Endodermal cell (in vitro differentiated cells): ENCODE data around the gene UBE3C. TPM values are rescaled to one million over a fixed set of nuclear protein-coding genes. Genes with fewer than 3 reads are reported as not detected.

Experiments
- DNase-seq: peaks from one replicate; pipeline ENCODE4 v3.0.0-alpha.2; 2017
- H3K27ac ChIP-seq: 2 replicates; pipeline ENCODE4 v1.5.1; 2013; ENCODE audit warnings: mild to moderate bottlenecking, low read depth, low read length, moderate library complexity
- H3K27me3 ChIP-seq: 2 replicates; pipeline ENCODE4 v1.6.1; 2013; ENCODE audit warnings: mild to moderate bottlenecking, low read length, moderate library complexity; ENCODE audit not compliant: insufficient read depth, control insufficient read depth, poor library complexity, severe bottlenecking
- H3K36me3 ChIP-seq: 2 replicates; pipeline ENCODE4 v1.7.0; 2013; ENCODE audit warnings: mild to moderate bottlenecking, low read length, moderate library complexity; ENCODE audit not compliant: control insufficient read depth, insufficient read depth
- H3K4me1 ChIP-seq: one replicate; pipeline ENCODE4 v1.7.0; 2013; ENCODE audit warnings: low read length; ENCODE audit not compliant: control insufficient read depth, insufficient read depth
- H3K4me3 ChIP-seq: 2 replicates; pipeline ENCODE4 v1.5.1; 2013; ENCODE audit warnings: mild to moderate bottlenecking, low read length, moderate library complexity
- H3K9ac ChIP-seq: 2 replicates; pipeline ENCODE4 v1.6.1; 2013; ENCODE audit warnings: mild to moderate bottlenecking, low read length, moderate library complexity; ENCODE audit not compliant: poor library complexity, severe bottlenecking; ENCODE audit errors: extremely low read depth
- H3K9me3 ChIP-seq: 2 replicates; pipeline ENCODE4 v1.6.1; 2013; ENCODE audit warnings: mild to moderate bottlenecking, low read length, moderate library complexity; ENCODE audit not compliant: control insufficient read depth
- H3K27ac Mint-ChIP-seq: 2 replicates; pipeline ENCODE4 v1.8.0; 2020; ENCODE audit warnings: mixed read lengths
- H3K27me3 Mint-ChIP-seq: 2 replicates; pipeline ENCODE4 v1.8.0; 2021; ENCODE audit warnings: mild to moderate bottlenecking, mixed read lengths; ENCODE audit not compliant: insufficient read depth
- H3K36me3 Mint-ChIP-seq: 2 replicates; pipeline ENCODE4 v1.8.0; 2020; ENCODE audit warnings: low read depth, mixed read lengths
- H3K4me1 Mint-ChIP-seq: 2 replicates; pipeline ENCODE4 v1.8.0; 2020; ENCODE audit warnings: mixed read lengths
- H3K4me3 Mint-ChIP-seq: 2 replicates; pipeline ENCODE4 v1.8.0; 2020; ENCODE audit warnings: mild to moderate bottlenecking, moderate library complexity, mixed read lengths
- H3K9me3 Mint-ChIP-seq: 2 replicates; pipeline ENCODE4 v1.8.0; 2020; ENCODE audit warnings: mild to moderate bottlenecking, mixed read lengths
- CTCF ChIP-seq: fragments of 200-600 bp; sonication (generic); conservative IDR thresholded peaks from 2 replicates; pipeline ENCODE4 v1.5.0; 2021; ENCODE audit warnings: antibody characterized with exemption, mild to moderate bottlenecking
- WGBS, 2 experiments: methylation state at CpG; one replicate each; pipeline versions ENCODE4 v1.1.5 to v1.1.7; 2013; ENCODE audit warnings: missing lambda C conversion rate in 2 of 2, mixed read lengths in 1 of 2; ENCODE audit not compliant: insufficient coverage in 1 of 2, insufficient read length in 1 of 2; 5-methylcytosine and 5-hydroxymethylcytosine counted together
- total RNA-seq, 2 donors: library from RNA; stranded (reverse); fragmentation: NEBNext Ultra II Directional in 1 of 2; extraction: Animal tissue kit (Norgen Biotek cat#: 25700) in 1 of 2; gene quantifications; 2 replicates in 1 of 2; 3 replicates in 1 of 2; pipeline ENCODE4 v1.2.1, GENCODE V29; 2021

UBE3C gene
- total RNA-seq, 2 donors from 2014 or later = 53.4 to 55.9 TPM

GRCh38 chr7:157292770-157293412 lies 154.2 kb downstream of the UBE3C start:
- WGBS, 2 experiments = 87 to 91% methylated on average over 19 to 32 of the region's 32 CpGs
- H3K4me3 ChIP-seq = no peak overlapping the region
- H3K36me3 ChIP-seq = no peaks in the 10 kb centered on the region
- Mint-ChIP-seq H3K4me3 (no peak overlapping the region), H3K9me3 (peaks cover 13% of the 10 kb centered on the region), H3K27me3 (no peaks in the 10 kb centered on the region), H3K4me1 (peaks cover 2% of the 10 kb centered on the region), H3K27ac (no peak overlapping the region), H3K36me3 (peaks cover 7% of the 10 kb centered on the region)
- no peaks in the 10 kb centered on the region for H3K27me3 ChIP-seq
- H3K4me1 ChIP-seq = no peaks in the 10 kb centered on the region
- H3K9me3 ChIP-seq = no peaks in the 10 kb centered on the region
- TF ChIP-seq CTCF = no peak
- no peak overlapping the region for H3K27ac ChIP-seq
- H3K9ac ChIP-seq = no peak overlapping the region
- DNase-seq = peak; percentile 75

- no peak overlapping the region for H3K4me3 ChIP-seq
- H3K9me3 ChIP-seq = no peaks in the 10 kb centered on the region
- peaks cover 9% of the 10 kb centered on the region for H3K9me3 Mint-ChIP-seq
- H3K36me3 Mint-ChIP-seq = peaks cover 4% of the 10 kb centered on the region
- H3K4me1 Mint-ChIP-seq = peaks cover 2% of the 10 kb centered on the region
- no peaks in the 10 kb centered on the region for H3K27me3 ChIP-seq
- no peak for TF ChIP-seq CTCF
- DNase-seq = no peak
- H3K36me3 ChIP-seq = no peaks in the 10 kb centered on the region
- H3K27me3 Mint-ChIP-seq = no peaks in the 10 kb centered on the region
- no peak overlapping the region for H3K27ac ChIP-seq
- H3K4me1 ChIP-seq = no peaks in the 10 kb centered on the region
- H3K9ac ChIP-seq = no peak overlapping the region
- 86 to 87% methylated on average over 12 to 13 of the region's 13 CpGs for WGBS, 2 experiments
- no peak overlapping the region for H3K4me3 Mint-ChIP-seq
- no peak overlapping the region for H3K27ac Mint-ChIP-seq
These were observed 154.7 kb downstream of the UBE3C start for GRCh38 chr7:157293413-157293788.

GRCh38 chr7:157294773-157295172 lies 156.0 kb downstream of the UBE3C start:
- H3K36me3 Mint-ChIP-seq = no peaks in the 10 kb centered on the region
- H3K9me3 ChIP-seq = no peaks in the 10 kb centered on the region
- DNase-seq = no peak
- H3K4me1 ChIP-seq = no peaks in the 10 kb centered on the region
- H3K9ac ChIP-seq = no peak overlapping the region
- peaks cover 2% of the 10 kb centered on the region for H3K4me1 Mint-ChIP-seq
- no peak for TF ChIP-seq CTCF
- no peaks in the 10 kb centered on the region for H3K9me3 Mint-ChIP-seq
- H3K27me3 Mint-ChIP-seq = no peaks in the 10 kb centered on the region
- 87 to 93% methylated on average over 12 of the region's 12 CpGs for WGBS, 2 experiments
- H3K27me3 ChIP-seq = no peaks in the 10 kb centered on the region
- no peak overlapping the region for H3K27ac ChIP-seq
- H3K36me3 ChIP-seq = no peaks in the 10 kb centered on the region
- H3K4me3 ChIP-seq = no peak overlapping the region
- H3K4me3 Mint-ChIP-seq = no peak overlapping the region
- H3K27ac Mint-ChIP-seq = no peak overlapping the region
